Tongue (tissue), 2 donors: ENCODE data around the gene GNL1. TPM values are rescaled to one million over a fixed set of nuclear protein-coding genes. Genes with fewer than 3 reads are reported as not detected.
A peak's percentile ranks its signal among the peaks of the same experiment; 100 is the strongest.

Experiments
- DNase-seq: peaks from one replicate; pipeline ENCODE4 v3.0.0-alpha.2; 2015
- total RNA-seq: library from RNA; depleted of rRNA; stranded (reverse); fragments of >200 nt; gene quantifications from one replicate; pipeline ENCODE4 v1.2.3, GENCODE V29; 2014

GNL1 gene
- total RNA-seq, 1 donor from 2014 or later: 40.2 TPM

DNA sequence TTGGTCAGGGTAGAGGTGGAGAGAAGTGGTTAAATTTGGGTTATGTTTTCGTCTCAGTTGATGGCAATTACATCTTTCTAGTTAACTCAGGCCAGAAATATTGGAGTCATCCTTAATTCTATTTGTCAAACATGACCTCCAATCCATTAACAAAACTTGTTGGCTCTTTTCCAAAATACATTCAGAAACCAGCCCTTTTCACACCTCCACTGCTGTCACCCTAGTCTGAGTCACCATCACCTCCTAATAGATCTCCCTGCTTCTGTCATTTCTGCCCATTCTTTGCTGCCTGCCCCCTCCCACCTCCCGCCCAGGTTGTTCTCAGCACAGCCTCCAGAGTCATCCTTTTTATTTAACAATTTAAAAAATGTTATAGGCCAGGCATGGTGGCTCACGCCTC, 12.0 kb upstream of the GNL1 start:
- no peak for DNase-seq

DNA sequence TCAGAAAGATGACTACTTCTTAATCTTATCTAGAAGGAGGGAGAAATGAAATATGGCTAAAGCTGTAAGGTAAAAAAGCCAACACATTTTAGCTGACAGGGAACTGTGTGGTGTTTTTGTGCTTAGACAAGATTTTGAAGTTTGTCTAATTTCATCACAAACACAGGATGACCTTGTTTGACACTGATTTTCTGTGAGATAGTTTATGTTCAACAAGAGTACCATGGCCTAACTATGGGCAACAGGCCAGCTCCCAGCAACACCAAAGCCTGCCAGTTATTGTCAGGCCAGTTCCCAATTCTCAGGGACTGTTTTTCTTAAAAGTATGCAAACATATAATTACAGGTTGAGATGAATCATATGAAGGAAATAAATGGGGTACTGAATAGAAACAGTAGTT, 9.5 kb upstream of the GNL1 start:
- DNase-seq: no peak

DNA sequence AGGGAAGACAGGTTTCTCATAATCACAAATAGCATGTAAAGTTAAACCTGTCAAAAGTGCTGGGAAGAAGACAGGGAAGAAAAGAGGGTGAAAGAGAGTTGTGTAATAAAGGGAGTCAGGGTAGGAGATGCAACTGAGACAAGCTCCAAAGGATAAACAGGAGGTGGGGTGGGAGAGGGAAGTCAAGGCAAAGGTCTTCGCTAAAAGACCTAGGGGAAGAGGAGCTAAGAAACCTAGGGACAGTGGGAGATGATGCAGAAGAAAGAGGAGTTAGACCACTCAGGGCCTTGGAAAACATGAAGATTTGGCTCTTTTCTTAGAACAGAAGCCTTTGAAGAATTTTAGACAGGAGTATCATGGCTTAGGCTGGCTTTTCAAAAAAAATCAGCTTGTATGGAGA, 7.8 kb upstream of the GNL1 start:
- no peak for DNase-seq

DNA sequence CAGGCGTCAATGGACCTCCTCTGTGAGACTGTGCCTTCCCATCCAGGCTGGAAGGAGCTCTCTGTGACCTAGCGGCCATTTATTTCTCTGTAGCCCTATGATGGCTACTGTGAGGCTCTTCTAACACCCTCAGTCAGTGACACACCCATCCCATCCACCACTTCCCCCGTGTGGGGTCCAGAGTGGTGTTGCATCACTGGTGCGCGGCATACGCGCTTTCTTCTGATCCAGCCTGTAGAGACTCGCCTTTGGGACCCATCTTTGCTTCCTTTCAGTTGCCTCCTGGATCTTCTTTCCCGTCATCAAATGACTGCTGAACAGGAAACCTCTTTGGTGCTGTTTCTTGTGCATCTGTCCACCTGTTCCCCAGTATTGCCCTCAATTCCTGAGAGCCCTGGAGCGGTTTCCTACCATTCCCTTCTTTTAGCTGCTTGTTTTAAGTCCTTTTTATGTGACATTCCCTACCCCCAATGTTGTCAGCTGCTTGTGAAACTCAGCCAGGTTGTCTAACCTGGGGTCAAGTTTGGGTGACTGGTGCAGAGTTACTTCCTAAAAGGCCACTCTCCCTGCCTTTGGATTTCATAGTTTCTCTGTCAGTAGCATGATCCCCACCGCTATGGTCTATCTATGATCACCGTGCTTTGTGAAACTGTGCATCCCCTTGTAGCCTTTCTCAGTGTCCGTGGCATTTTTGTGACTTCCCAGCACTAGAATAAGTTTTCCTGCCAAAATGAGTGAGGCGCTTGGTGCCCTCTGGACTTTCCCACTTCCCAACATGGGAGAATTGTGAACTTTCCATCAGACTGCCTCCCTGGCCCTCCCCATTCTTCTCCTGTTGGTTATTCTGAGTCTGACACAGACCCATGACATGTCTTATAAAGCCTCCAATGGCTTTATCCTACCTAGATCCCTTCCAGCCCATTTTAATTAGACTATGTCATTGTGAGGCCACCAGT, 6.5 kb upstream of the GNL1 start:
- no peak for DNase-seq

DNA sequence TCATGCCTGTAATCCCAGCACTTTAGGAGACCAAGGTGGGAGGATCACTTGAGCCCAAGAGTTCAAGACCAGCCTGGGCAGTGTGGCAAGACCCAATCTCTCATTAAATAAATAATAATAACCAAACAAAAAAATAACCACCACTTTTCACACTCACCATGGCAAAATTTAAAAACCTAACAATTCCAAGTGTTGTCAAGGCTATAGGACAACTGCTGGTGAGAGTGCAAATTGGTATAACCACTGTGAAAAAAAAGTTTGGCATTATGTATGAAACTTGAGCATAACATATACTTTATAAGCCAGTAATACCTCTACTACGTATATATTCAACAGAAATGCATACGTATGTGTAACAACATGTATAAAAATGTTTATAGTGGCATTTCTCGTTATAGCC, 4.6 kb upstream of the GNL1 start:
- no peak for DNase-seq

DNA sequence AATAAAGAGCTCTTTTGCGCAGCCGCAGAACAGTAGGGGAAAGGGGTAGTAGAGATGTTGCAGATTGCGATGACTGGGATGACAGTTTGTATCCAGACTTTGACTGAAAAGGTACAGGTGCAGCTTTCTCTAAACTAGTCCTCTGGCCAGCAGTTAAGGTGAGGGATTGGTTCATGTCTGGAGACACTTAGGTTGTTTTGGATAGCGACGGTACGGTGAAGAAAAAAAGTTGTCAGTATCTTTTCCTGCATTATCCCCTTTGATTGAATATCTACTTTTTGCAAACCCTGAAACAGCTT, 1.3 kb upstream of the GNL1 start:
- DNase-seq: no peak

DNA sequence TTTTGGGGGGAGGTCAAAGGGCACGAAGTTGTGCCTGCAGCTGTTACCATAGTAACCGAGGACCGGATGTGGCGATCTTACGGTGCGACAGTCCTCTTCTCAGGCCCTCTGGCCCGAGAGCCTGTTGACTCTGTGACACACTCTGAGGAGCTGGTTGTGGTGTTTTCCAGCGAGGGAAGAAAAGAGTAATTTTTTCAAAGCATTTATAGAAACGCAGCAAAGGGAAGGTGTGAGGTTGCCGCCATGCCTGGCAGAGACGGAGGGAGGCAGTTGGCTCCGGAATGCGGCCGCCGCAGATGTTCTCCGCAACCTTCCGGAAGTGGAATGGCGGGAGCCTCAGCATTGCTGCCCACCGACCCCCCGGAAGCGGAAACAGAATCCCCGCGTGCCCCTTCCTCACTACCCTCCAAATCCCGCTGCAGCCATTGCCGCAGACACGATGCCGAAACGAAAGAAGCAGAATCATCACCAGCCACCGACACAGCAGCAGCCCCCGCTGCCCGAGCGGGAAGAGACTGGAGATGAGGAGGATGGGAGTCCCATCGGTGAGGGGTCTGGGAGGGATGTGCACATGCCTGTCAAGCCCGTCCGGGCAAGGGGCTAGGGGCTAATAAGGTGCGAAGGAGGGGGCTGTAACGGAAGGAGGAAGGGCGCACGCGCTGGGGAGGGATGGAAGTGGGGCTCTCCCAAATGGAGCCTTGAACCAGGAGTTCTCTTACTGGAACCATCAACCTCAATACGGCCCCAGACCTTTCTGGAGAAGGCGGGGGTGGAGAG, 805 bp upstream of the GNL1 start, which contains the start of gene PRR3:
PRR3 (plus strand) TSS at position 390 of the 777 bp plus-strand sequence; CDS start at position 440, 50 bp downstream.
- peak; percentile 96 for DNase-seq

DNA sequence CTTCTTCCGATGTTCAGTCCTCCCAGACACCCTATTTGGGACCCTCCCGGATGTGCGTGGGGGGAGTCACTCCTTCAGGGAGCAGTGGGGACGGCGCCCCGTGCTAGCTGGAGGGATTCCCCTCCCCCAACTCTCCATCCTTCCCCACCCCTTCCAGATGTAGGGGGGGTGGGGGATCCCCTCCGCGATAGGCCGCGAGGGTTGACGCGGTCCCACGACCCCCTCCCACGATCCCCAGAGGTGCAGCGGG, 548 bp downstream of the GNL1 start:
- peak; percentile 84 for DNase-seq

DNA sequence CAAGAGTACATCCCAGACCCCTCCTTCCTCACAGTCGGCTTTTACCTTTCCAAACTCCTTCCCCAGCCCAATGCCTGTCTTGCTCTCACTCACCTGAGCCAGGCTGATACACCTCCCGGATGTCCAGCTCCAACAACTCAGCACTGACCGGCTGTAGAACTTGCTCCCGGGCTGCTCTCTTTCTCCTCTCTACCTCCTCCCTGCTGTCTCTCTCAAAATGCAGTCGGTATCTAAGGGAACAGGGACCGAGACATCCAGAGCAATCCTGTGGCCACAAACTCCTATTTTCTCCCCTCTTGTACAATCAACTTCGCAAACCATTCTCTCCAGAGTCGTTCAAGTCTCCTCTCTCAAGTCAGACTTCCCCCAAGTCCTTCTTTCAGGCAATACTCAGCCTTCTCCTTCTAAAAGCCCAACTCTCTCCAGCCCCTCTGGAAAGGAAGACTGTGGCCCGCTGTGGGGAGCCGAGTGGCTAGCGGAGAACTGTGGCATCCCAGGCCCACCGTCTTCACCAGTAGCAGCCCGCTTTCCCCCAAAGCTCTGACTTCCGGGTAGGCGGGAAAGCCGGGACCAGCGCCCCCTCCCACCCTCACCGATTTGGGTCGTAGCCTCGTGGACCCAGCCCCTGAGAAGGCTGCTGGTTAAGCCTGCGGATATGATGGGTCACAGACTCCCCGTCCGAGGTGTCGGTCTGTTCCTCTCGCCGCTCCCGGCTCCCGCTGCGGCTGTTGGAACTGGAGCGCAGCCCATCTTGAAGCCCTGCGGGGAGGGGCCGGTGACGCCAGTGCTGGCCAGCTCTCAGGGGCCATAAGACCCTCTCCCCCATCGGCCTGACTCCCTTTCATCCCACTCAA, 1.1 kb downstream of the GNL1 start:
- peak; percentile 82 for DNase-seq

DNA sequence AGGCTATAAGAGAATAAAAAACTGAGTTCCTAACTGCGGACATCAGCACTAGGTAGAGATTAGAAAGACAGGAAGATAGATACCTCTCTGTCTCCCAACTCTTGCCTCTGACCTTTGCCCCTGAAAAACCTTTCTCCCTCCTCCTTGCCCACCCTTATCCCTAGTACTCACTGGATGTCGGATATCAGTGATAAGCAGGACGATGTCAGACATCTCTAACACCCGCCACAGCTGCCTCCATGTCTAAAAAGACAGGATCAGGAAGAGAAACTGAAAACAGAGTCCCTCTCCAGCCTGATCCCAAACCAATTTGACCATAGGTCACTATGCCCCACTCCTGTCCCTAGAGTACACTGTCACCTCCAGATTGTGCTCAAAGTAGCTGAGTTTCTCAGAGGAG, 1.9 kb downstream of the GNL1 start:
- no peak for DNase-seq

DNA sequence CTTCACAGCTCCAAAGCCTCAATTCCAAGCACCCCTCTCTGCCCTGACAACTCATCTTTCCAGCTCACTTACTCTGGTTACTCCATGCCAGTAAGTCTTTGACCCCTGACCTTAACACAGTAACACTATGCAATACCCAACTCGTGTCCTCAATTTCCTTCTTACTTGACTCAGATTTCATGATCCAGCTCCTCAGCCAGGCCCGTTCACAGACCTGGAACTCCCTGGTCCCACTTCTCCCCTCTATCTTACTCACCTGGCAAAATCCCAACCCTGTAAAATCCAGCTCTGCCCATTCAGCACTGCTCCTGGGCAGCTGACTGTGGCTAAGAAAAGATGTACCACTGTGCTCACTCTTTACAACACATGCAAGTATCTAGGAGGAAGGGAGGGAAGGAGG, 7.9 kb downstream of the GNL1 start:
- DNase-seq: no peak

DNA sequence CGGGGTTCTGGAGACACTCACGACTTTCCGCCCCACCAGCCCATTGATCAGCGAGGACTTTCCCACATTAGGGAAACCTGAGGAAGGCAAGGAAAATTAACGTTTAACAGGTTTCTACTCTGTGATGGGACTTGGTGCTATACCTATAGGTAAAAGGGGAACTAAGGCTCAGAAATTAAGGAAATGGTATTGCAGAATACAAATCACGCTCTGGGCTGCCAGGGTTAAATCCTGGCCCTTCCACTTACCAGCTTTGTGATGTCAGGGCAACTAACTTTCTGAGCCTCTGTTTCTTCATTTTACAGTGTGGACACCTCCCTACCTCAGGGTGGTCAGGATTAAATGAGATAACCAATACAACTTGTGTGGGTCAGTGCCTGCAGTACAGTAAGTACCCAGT, 8.8 kb downstream of the GNL1 start:
- no peak for DNase-seq

DNA sequence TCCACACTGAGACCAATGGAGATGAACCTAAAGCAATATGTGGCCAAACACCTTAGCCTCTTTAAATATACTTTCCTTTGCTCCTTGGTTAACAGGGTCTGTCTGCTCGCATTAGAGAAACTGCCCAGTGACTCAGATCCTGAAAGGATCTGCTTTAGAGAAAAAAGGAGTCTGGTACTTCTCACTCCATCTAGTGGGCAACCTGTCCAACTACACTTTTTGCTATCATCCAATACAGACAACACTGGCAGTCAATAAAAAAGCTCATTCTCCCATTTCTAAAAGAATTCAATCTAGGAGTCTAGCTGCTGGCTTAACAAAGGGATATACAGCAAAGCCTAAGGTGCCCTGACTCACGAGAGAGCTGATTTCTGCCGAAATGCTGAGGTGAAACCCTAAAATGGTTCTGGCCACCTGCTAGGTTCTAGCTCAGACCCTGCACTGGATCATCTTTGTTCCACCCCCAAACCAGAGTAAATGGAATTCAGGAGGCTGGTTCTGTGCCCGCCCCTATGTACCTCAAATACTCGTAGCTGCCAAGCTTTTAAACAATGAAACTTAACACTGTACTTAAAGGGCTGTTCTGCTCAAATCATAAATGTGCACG, 11.5 kb downstream of the GNL1 start:
- DNase-seq: peak; percentile 67

DNA sequence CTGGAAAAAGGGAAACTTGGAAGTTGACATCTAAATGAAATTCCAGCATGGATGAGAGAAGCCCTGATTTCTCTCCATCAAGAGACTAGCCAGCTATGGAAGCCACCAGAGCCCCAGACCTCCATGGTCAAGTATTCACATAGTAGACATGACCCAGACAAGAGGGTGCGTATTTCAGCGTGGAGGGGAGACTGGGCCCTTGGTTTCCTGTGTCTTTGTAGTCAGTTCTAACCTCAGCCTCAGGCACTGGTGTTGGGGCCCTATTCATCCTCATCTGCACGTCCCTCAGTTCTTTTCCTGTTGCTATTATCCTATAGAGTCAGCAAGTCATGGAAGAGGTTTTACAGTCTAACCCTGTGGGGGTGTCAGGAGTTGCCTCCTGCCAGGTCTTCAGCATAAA, 12.5 kb downstream of the GNL1 start:
- no peak for DNase-seq

DNA sequence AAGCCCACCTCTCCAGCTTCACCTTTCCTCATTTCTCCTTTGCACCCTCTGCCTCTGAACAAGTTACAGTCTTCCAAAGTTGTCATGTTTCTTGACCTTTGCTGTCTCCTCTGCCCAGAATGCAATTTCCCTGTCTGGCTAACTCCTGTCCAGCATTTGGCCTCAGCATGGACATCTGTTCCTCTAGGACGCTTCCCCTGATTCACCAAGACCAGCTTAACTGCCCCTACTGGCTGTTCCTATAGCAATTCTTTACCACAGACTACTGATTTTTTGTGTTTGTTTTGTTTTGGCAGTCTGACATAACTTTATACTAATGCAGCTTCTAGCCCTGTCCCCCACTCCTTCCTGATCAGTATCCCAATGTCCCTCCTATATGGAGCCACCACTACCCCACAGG, 13.4 kb downstream of the GNL1 start:
- no peak for DNase-seq

DNA sequence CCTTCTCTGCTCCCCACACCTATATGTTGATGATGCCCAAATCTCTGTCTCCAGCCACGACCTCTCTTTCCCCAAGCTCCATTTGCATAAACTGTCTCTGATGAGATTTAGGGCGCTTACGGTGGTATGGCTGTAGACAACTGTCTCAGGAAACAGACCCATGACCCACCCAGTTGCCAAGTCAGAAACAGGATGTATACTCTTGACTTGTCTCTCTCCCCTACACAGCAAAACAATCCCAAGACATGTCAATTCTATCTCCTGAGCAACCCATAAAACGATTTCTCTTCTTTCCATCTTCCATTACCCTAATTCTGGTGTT, 13.9 kb downstream of the GNL1 start:
- DNase-seq: no peak

DNA sequence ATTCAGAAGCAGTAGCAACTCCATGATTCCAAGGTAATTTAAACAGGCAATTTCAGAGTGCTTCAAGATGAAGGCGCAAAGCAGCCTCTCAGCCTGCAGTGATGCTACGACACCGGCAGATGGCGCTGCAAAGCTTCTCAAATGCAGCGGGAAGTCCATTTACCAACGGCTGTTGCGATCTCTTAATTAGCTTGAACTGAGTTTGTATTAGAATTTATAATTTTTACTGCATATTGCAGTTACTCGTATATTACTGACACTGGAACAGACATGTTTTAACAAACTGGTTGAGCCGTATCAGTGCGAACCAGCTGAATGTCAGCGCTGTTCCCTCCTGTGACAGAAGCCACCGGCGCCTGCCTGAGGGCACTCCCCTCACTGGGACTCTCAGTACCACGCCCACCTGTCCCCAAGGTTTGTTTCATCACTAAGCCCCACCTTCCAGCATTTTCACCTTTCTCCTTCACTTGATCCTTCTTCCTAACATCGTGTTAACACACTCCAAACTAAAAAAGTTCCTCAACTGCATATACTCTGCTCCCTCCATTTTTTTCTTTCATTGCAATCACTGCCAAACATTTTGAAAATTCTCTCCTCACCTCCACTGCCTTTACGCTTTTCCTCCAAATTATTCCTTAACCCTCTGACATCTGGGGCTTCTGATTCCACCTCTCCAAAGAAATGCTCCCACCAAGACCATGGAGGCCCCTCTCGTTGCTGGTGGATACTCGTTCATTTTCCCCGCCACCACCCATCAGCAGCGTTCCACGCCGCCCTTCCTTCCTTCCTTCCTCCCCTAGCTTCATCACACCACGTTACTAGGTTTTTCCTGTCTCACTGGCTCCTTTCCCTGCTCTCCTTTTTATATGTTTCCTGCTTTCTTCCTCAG, 14.5 kb downstream of the GNL1 start:
- peak; percentile 93 for DNase-seq

DNA sequence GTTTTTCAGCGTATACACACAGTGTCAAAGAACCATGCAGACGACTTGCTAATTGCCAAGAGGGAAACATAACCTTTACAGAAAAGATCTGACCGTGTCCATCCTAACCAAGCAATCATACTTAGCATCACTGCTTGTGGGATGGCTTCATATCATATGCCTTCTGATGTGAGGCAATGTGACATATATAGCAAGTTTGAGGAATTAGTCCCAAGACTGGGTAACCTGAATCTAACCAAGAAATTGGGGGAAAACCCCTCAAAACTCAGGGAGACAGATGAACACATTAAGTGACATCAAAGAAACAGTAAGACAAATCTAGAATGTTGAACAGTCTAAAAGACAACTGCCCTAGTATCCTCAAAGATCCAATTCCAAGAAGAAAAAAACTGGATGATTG, 18.4 kb downstream of the GNL1 start:
- DNase-seq: no peak

DNA sequence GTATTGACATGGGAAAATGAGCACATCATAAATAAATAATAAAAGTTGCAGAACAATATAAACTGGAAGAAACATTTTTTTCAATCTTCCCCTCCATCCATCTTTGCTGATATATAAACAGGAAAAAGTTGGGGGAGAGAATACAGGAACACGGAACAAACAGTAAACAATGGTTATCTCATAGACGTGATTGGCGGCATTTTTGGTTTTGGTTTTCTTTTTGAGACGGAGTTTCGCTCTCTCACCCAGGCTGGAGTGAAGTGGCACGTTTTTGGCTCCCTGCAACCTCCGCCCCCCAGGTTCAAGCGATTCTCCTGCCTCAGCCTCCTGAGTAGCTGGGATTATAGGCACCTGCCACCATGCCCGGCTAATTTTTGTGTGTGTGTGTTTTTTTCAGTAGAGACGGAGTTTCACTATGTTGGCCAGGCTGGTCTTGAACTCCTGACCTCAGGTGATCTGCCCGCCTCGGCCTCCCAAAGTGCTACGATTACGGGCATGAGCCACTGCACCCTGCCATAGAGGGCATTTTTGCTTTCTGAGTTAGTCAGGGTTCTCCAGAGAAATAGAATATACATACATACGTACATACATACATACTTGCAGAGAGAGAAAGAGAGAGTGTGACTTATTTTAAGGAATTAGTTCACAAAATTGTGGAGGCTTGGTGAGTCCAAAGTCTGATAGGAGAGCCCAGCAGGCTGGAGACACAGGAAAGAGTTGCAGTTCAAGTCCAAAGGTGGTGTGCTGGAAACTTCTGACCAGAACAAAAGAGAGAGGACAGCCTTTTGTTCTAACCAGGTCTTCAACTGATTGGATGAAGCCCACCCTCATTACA, 22.6 kb downstream of the GNL1 start:
- no peak for DNase-seq

DNA sequence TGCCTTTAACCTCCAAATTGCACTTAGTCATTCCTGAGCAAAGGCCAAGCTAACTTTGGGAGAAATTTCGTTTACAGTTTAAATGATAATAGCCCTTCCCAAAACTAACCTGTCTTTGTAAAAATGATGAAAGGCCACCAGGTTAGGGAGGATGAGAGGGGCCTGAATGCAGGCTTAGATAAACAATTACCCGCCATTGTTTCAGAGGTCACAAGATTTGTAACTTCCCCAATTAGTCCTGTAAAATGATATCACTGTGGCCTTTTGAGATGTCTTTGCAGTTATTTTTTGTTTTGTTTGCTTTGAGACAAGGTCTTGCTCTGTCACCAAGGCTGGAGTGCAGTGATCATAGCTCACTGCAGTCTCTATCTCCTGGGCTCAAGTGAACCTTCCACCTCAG, 26.3 kb downstream of the GNL1 start:
- no peak for DNase-seq
